Liver (tissue), 3 donors: Measurements from ENCODE around the gene MTMR11.

ENCODE experiments used
- CTCF ChIP-seq: fragments of 150-350 bp; IDR thresholded peaks from 2 replicates; pipeline ENCODE4 v1.5.1; 2017; ENCODE audit warnings: improper control_type of control experiment, low read depth, low read length; ENCODE audit not compliant: missing input control
- JUND ChIP-seq, 2 donors: IDR thresholded peaks; 2 replicates each; pipeline ENCODE4 v1.6.1; 2016; ENCODE audit warnings: antibody characterized with exemption in 2 of 2
- MAX ChIP-seq: IDR thresholded peaks from 2 replicates; pipeline ENCODE4 v1.6.1; 2016; ENCODE audit warnings: antibody characterized with exemption
- RXRA ChIP-seq, 2 donors: IDR thresholded peaks; 2 replicates each; pipeline ENCODE4 v1.6.1; 2017 to 2018; ENCODE audit warnings: antibody characterized with exemption in 2 of 2, mild to moderate bottlenecking in 1 of 2
- YY1 ChIP-seq: IDR thresholded peaks from 2 replicates; pipeline ENCODE4 v1.6.1; 2016; ENCODE audit warnings: antibody characterized with exemption, mild to moderate bottlenecking
- TF ChIP-seq, protein P1 (sequence below): IDR thresholded peaks from 2 replicates; pipeline ENCODE4 v1.6.1; 2016; ENCODE audit warnings: antibody characterized with exemption, mild to moderate bottlenecking
- donor health status: healthy.
- donor health status: healthy.

GRCh38 chr1:149967646-149968045 lies 31.0 kb upstream of the MTMR11 start:
- TF ChIP-seq CTCF = no peak
- no peak for TF ChIP-seq JUND (IDR thresholded peaks at IDR 0.05)
- TF ChIP-seq RXRA (IDR thresholded peaks at IDR 0.05) = no peak
- TF ChIP-seq, protein P1, sequence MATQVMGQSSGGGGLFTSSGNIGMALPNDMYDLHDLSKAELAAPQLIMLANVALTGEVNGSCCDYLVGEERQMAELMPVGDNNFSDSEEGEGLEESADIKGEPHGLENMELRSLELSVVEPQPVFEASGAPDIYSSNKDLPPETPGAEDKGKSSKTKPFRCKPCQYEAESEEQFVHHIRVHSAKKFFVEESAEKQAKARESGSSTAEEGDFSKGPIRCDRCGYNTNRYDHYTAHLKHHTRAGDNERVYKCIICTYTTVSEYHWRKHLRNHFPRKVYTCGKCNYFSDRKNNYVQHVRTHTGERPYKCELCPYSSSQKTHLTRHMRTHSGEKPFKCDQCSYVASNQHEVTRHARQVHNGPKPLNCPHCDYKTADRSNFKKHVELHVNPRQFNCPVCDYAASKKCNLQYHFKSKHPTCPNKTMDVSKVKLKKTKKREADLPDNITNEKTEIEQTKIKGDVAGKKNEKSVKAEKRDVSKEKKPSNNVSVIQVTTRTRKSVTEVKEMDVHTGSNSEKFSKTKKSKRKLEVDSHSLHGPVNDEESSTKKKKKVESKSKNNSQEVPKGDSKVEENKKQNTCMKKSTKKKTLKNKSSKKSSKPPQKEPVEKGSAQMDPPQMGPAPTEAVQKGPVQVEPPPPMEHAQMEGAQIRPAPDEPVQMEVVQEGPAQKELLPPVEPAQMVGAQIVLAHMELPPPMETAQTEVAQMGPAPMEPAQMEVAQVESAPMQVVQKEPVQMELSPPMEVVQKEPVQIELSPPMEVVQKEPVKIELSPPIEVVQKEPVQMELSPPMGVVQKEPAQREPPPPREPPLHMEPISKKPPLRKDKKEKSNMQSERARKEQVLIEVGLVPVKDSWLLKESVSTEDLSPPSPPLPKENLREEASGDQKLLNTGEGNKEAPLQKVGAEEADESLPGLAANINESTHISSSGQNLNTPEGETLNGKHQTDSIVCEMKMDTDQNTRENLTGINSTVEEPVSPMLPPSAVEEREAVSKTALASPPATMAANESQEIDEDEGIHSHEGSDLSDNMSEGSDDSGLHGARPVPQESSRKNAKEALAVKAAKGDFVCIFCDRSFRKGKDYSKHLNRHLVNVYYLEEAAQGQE = no peak
- TF ChIP-seq MAX = no peak
- no peak for TF ChIP-seq YY1
